Caco-2 (cell line): ENCODE measurements around the gene ALK. TPM values are rescaled to one million over a fixed set of nuclear protein-coding genes. Genes with fewer than 3 reads are reported as not detected.

Source experiments
- BruUV-seq: library from RNA; stranded (reverse); fragments of 400-500 nt; replicated peaks from 2 replicates; lab custom pipeline; 2021; lab: Mats Ljungman, UMichigan
- CTCF ChIA-PET: fragments of 300-600 bp; sonication (Branson Sonifier 250); formaldehyde crosslinking; loops from one replicate; lab custom pipeline; 2022; ENCODE audit warnings: antibody characterized with exemption; lab: Charles Lee
- POLR2A ChIA-PET: fragments of 300-600 bp; sonication (Branson Sonifier 250); formaldehyde crosslinking; loops from one replicate; lab custom pipeline; 2022; ENCODE audit warnings: antibody characterized with exemption; lab: Charles Lee
- DNase-seq, 2 experiments: peaks; one replicate each; pipeline versions ENCODE4 v3.0.0 to v3.0.0-alpha.2; 2020 to 2022
- H3K27me3 ChIP-seq: replicated peaks from 2 replicates; pipeline ENCODE4 v1.6.0; 2011; ENCODE audit warnings: low read length; ENCODE audit not compliant: control insufficient read depth, insufficient read depth
- H3K36me3 ChIP-seq: 2 replicates; pipeline ENCODE4 v1.5.1; 2011; ENCODE audit warnings: low read length; ENCODE audit not compliant: control insufficient read depth, insufficient read depth
- H3K4me1 ChIP-seq: fragments of 250-450 bp; sonication (Bioruptor Pico); 2 replicates; pipeline ENCODE4 v1.5.1; 2020; ENCODE audit warnings: mild to moderate bottlenecking
- H3K4me3 ChIP-seq: 2 replicates; pipeline ENCODE4 v1.5.1; 2011; ENCODE audit warnings: low read depth, mild to moderate bottlenecking, control low read depth, low read length
- H3K9me3 ChIP-seq: fragments of 250-450 bp; sonication (Bioruptor Pico); 2 replicates; pipeline ENCODE4 v1.5.1; 2020; ENCODE audit warnings: mild to moderate bottlenecking, moderate library complexity
- H3K27ac Mint-ChIP-seq: one replicate; pipeline ENCODE4 v1.8.0; 2022; ENCODE audit warnings: mixed read lengths; ENCODE audit not compliant: unreplicated experiment
- H3K27me3 Mint-ChIP-seq: one replicate; pipeline ENCODE4 v1.8.0; 2022; ENCODE audit warnings: mixed read lengths; ENCODE audit not compliant: insufficient read depth, unreplicated experiment
- H3K36me3 Mint-ChIP-seq: one replicate; pipeline ENCODE4 v1.8.0; 2022; ENCODE audit warnings: mild to moderate bottlenecking, mixed read lengths; ENCODE audit not compliant: insufficient read depth, unreplicated experiment
- H3K4me1 Mint-ChIP-seq: one replicate; pipeline ENCODE4 v1.8.0; 2022; ENCODE audit warnings: low read depth, mixed read lengths; ENCODE audit not compliant: unreplicated experiment
- H3K4me3 Mint-ChIP-seq: one replicate; pipeline ENCODE4 v1.8.0; 2022; ENCODE audit warnings: mild to moderate bottlenecking, moderate library complexity, mixed read lengths; ENCODE audit not compliant: unreplicated experiment
- H3K9me3 Mint-ChIP-seq: one replicate; pipeline ENCODE4 v1.8.0; 2022; ENCODE audit warnings: mixed read lengths; ENCODE audit not compliant: unreplicated experiment
- CTCF ChIP-seq, 2 experiments: fragments of 200-600 bp in 1 of 2; IDR thresholded peaks; 1 replicate in 1 of 2; 2 replicates in 1 of 2; pipeline versions ENCODE4 v1.5.1 to v1.8.0; 2011 to 2022; ENCODE audit warnings: antibody characterized with exemption in 1 of 2, control low read depth in 1 of 2, inconsistent platforms in 1 of 2, low read depth in 1 of 2, low read length in 1 of 2, mild to moderate bottlenecking in 1 of 2, moderate library complexity in 1 of 2; ENCODE audit not compliant: insufficient read depth in 1 of 2, severe bottlenecking in 1 of 2, unreplicated experiment in 1 of 2
- intact Hi-C: fragments of 100-400 bp; cut with micrococcal nuclease; formaldehyde crosslinking; loops from one replicate; pipeline ENCODE4 v1.10.0; 2022; ENCODE audit not compliant: unreplicated experiment
- total RNA-seq: library from RNA; stranded (reverse); gene quantifications from 2 replicates; pipeline ENCODE4 v1.2.3, GENCODE V29; 2022

The ALK gene
- total RNA-seq, 1 experiment from 2014 or later = 0.11 TPM

- H3K4me1 Mint-ChIP-seq = no peaks in the 10 kb centered on the region
These were observed 361.8 kb downstream of the ALK start for GRCh38 chr2:29559578-29559977.

GRCh38 chr2:29558097-29558496 lies 363.3 kb downstream of the ALK start:
- CTCF ChIA-PET = no interaction called here
- DNase-seq = no peak
- Histone ChIP-seq H3K4me3 (no peak overlapping the region), H3K9me3 (no peaks in the 10 kb centered on the region), H3K36me3 (no peaks in the 10 kb centered on the region), H3K4me1 (no peaks in the 10 kb centered on the region), H3K27me3 (no peaks in the 10 kb centered on the region; the same call in 1 of the 2 replicates)
- Mint-ChIP-seq H3K4me3 (no peak overlapping the region), H3K27ac (no peak overlapping the region), H3K27me3 (peaks cover 3% of the 10 kb centered on the region), H3K9me3 (no peaks in the 10 kb centered on the region), H3K4me1 (no peaks in the 10 kb centered on the region), H3K36me3 (peaks cover 4% of the 10 kb centered on the region)
- TF ChIP-seq CTCF (IDR thresholded peaks at IDR 0.05; ENCODE audit: insufficient read depth in 1 of 2, low read depth in 1 of 2, low read length in 1 of 2, severe bottlenecking in 1 of 2, unreplicated experiment in 1 of 2) = no peak
- intact Hi-C loops = no loop called here
- BruUV-seq = no TSS peak
- POLR2A ChIA-PET = no interaction called here

More at GRCh38 chr2:29559578-29559977, 361.8 kb downstream of the ALK start:
- no TSS peak for BruUV-seq
- POLR2A ChIA-PET = no interaction called here
- no peak overlapping the region for H3K4me3 ChIP-seq
- TF ChIP-seq CTCF (IDR thresholded peaks at IDR 0.05; ENCODE audit: insufficient read depth in 1 of 2, low read depth in 1 of 2, low read length in 1 of 2, severe bottlenecking in 1 of 2, unreplicated experiment in 1 of 2) = no peak
- H3K9me3 Mint-ChIP-seq = no peaks in the 10 kb centered on the region
- no peak overlapping the region for H3K27ac Mint-ChIP-seq
- H3K27me3 Mint-ChIP-seq = no peaks in the 10 kb centered on the region
- no peak overlapping the region for H3K4me3 Mint-ChIP-seq
- intact Hi-C loops = no loop called here
- no peak for DNase-seq
- no peaks in the 10 kb centered on the region for H3K4me1 ChIP-seq
- no peaks in the 10 kb centered on the region for H3K36me3 ChIP-seq
- H3K27me3 ChIP-seq = no peaks in the 10 kb centered on the region; the same call in 1 of the 2 replicates
- peaks cover 4% of the 10 kb centered on the region for H3K36me3 Mint-ChIP-seq
- H3K9me3 ChIP-seq = no peaks in the 10 kb centered on the region
- CTCF ChIA-PET = no interaction called here

GRCh38 chr2:29557268-29557667 lies 364.1 kb downstream of the ALK start:
- no peak overlapping the region for H3K4me3 ChIP-seq

More at GRCh38 chr2:29557268-29557667, 364.1 kb downstream of the ALK start:
- no TSS peak for BruUV-seq
- Histone ChIP-seq H3K27me3 (no peaks in the 10 kb centered on the region; the same call in 1 of the 2 replicates), H3K4me1 (no peaks in the 10 kb centered on the region), H3K9me3 (no peaks in the 10 kb centered on the region), H3K36me3 (no peaks in the 10 kb centered on the region)
- no peak overlapping the region for H3K4me3 Mint-ChIP-seq
- CTCF ChIA-PET = no interaction called here
- peaks cover 7% of the 10 kb centered on the region for H3K27me3 Mint-ChIP-seq
- no peaks in the 10 kb centered on the region for H3K4me1 Mint-ChIP-seq
- peaks cover 4% of the 10 kb centered on the region for H3K36me3 Mint-ChIP-seq
- no peaks in the 10 kb centered on the region for H3K9me3 Mint-ChIP-seq
- intact Hi-C loops = no loop called here
- no peak for DNase-seq
- TF ChIP-seq CTCF (IDR thresholded peaks at IDR 0.05; ENCODE audit: insufficient read depth in 1 of 2, low read depth in 1 of 2, low read length in 1 of 2, severe bottlenecking in 1 of 2, unreplicated experiment in 1 of 2) = no peak
- H3K27ac Mint-ChIP-seq = no peak overlapping the region
- POLR2A ChIA-PET = no interaction called here
